CD4-positive, alpha-beta T cell (primary cell): ENCODE results near the gene HDAC9. TPM values are rescaled to one million over a fixed set of nuclear protein-coding genes. Genes with fewer than 3 reads are reported as not detected.

Source experiments
- ATAC-seq: fragments of 200-7000 bp; cut with Tn5 transposase; one replicate; pipeline ENCODE4 v1.10.0; 2022; ENCODE audit warnings: mild to moderate bottlenecking; ENCODE audit not compliant: poor library complexity
- CTCF ChIA-PET: fragments of 350-600 bp; sonication (Branson Sonifier 250); formaldehyde crosslinking; loops from one replicate; lab custom pipeline; 2021; ENCODE audit warnings: antibody characterized with exemption, inconsistent platforms; lab: Charles Lee
- POLR2A ChIA-PET: fragments of 350-600 bp; sonication (Branson Sonifier 250); formaldehyde crosslinking; loops from one replicate; lab custom pipeline; 2021; ENCODE audit warnings: antibody characterized with exemption, inconsistent platforms; lab: Charles Lee
- DNase-seq, 14 experiments: peaks; one replicate each; pipeline ENCODE4 v3.0.0-alpha.2; 2013 to 2020; ENCODE audit warnings: mixed read lengths in 2 of 14
- H3K27ac ChIP-seq, 2 donors: one replicate each; pipeline versions ENCODE4 v1.5.1 to v1.7.0; 2013; ENCODE audit warnings: low read length in 2 of 2, low read depth in 1 of 2, mild to moderate bottlenecking in 1 of 2
- H3K27me3 ChIP-seq, 2 experiments: 1 replicate in 1 of 2; 2 replicates in 1 of 2; pipeline versions ENCODE4 v1.6.1 to v1.7.0; 2013; ENCODE audit warnings: low read length in 2 of 2, control low read depth in 1 of 2, mild to moderate bottlenecking in 1 of 2, moderate library complexity in 1 of 2; ENCODE audit not compliant: insufficient read depth in 2 of 2, control insufficient read depth in 1 of 2
- H3K36me3 ChIP-seq: one replicate; pipeline ENCODE4 v1.6.1; 2013; ENCODE audit warnings: low read length, control low read depth; ENCODE audit not compliant: insufficient read depth
- H3K4me1 ChIP-seq: one replicate; pipeline ENCODE4 v1.6.1; 2013; ENCODE audit warnings: low read length, control low read depth; ENCODE audit not compliant: insufficient read depth
- H3K4me3 ChIP-seq: one replicate; pipeline ENCODE4 v1.5.1; 2013; ENCODE audit warnings: mild to moderate bottlenecking, low read length, moderate library complexity
- H3K9me3 ChIP-seq, 2 experiments: 1 replicate in 1 of 2; 2 replicates in 1 of 2; pipeline versions ENCODE4 v1.6.1 to v1.7.0; 2013; ENCODE audit warnings: low read length in 2 of 2, mild to moderate bottlenecking in 2 of 2, control low read depth in 1 of 2, moderate library complexity in 1 of 2; ENCODE audit not compliant: control insufficient read depth in 1 of 2, insufficient read depth in 1 of 2
- H3K27ac Mint-ChIP-seq: one replicate; pipeline ENCODE4 v1.8.0; 2020; ENCODE audit warnings: mixed read lengths
- H3K27me3 Mint-ChIP-seq: one replicate; pipeline ENCODE4 v1.8.0; 2021; ENCODE audit warnings: mixed read lengths
- H3K36me3 Mint-ChIP-seq: one replicate; pipeline ENCODE4 v1.8.0; 2021; ENCODE audit warnings: low read depth, mixed read lengths
- H3K4me1 Mint-ChIP-seq: one replicate; pipeline ENCODE4 v1.8.0; 2021; ENCODE audit warnings: low read depth, mixed read lengths
- H3K4me3 Mint-ChIP-seq: one replicate; pipeline ENCODE4 v1.8.0; 2020; ENCODE audit warnings: mild to moderate bottlenecking, mixed read lengths
- H3K9me3 Mint-ChIP-seq: one replicate; pipeline ENCODE4 v1.8.0; 2020; ENCODE audit warnings: mixed read lengths
- CTCF ChIP-seq: fragments of 200-600 bp; IDR thresholded peaks from one replicate; pipeline ENCODE4 v1.8.0; 2022; ENCODE audit warnings: antibody characterized with exemption, mild to moderate bottlenecking
- intact Hi-C, 2 experiments: fragments of 100-400 bp; cut with DNase I in 1 of 2; cut with micrococcal nuclease in 1 of 2; formaldehyde crosslinking; loops; one replicate each; pipeline versions ENCODE4 v1.15.1 to v1.9.0; 2023 to 2025; cut with DNase I, micrococcal nuclease
- total RNA-seq, 174 experiments: library from RNA in 2 of 174; stranded (reverse) in 2 of 174; gene quantifications; one replicate each; pipeline ENCODE4 v1.2.3 and lab custom pipeline; 2021 to 2026

The HDAC9 gene
- total RNA-seq, 2 experiments from 2014 or later, result 0.73 to 1.2 TPM

- Mint-ChIP-seq H3K9me3 (no peaks in the 10 kb centered on the region), H3K27ac (no peak overlapping the region), H3K4me1 (no peaks in the 10 kb centered on the region), H3K4me3 (no peak overlapping the region), H3K36me3 (no peaks in the 10 kb centered on the region), H3K27me3 (no peaks in the 10 kb centered on the region)
- Histone ChIP-seq H3K9me3 (no peaks in the 10 kb centered on the region), H3K4me3 (no peak overlapping the region), H3K36me3 (no peaks in the 10 kb centered on the region), H3K27me3 (no peaks in the 10 kb centered on the region), H3K27ac (no peak overlapping the region), H3K4me1 (no peaks in the 10 kb centered on the region)
- CTCF ChIA-PET, result no interaction called here
- no peak for TF ChIP-seq CTCF
- no peak for DNase-seq
- POLR2A ChIA-PET, result no interaction called here
- intact Hi-C loops, result no loop called here
- ATAC-seq, result no peak
Observed at GRCh38 chr7:18679261-18679660, 183.7 kb downstream of the HDAC9 start.

GRCh38 chr7:18680576-18680975, 185.0 kb downstream of the HDAC9 start:
- DNase-seq (no peak), ATAC-seq (no peak)
- Histone ChIP-seq H3K4me3 (no peak overlapping the region), H3K4me1 (no peaks in the 10 kb centered on the region), H3K9me3 (no peaks in the 10 kb centered on the region), H3K36me3 (no peaks in the 10 kb centered on the region), H3K27ac (no peak overlapping the region), H3K27me3 (no peaks in the 10 kb centered on the region)
- intact Hi-C loops, result no loop called here
- H3K4me1 Mint-ChIP-seq, result no peaks in the 10 kb centered on the region
- no peak for TF ChIP-seq CTCF
- no peak overlapping the region for H3K4me3 Mint-ChIP-seq
- CTCF ChIA-PET, result no interaction called here
- no peak overlapping the region for H3K27ac Mint-ChIP-seq
- no peaks in the 10 kb centered on the region for H3K36me3 Mint-ChIP-seq
- no peaks in the 10 kb centered on the region for H3K9me3 Mint-ChIP-seq
- no peaks in the 10 kb centered on the region for H3K27me3 Mint-ChIP-seq
- POLR2A ChIA-PET, result no interaction called here

- H3K36me3 Mint-ChIP-seq, result no peaks in the 10 kb centered on the region
- CTCF ChIA-PET, result interaction anchor here (1.3 kb wide), 1 partner anchor 11 kb away, joined by 6 read pairs; no protein-coding TSS in a partner anchor
- POLR2A ChIA-PET, result no interaction called here
- intact Hi-C loops, result no loop called here
- no peaks in the 10 kb centered on the region for H3K27me3 Mint-ChIP-seq
- no peaks in the 10 kb centered on the region for H3K4me1 ChIP-seq
- no peaks in the 10 kb centered on the region for H3K9me3 ChIP-seq
- no peaks in the 10 kb centered on the region for H3K27me3 ChIP-seq
- no peak overlapping the region for H3K27ac ChIP-seq
- no peaks in the 10 kb centered on the region for H3K4me1 Mint-ChIP-seq
- no peak overlapping the region for H3K4me3 Mint-ChIP-seq
- DNase-seq, result no peak
- H3K9me3 Mint-ChIP-seq, result no peaks in the 10 kb centered on the region
- no peak for TF ChIP-seq CTCF
- no peak for ATAC-seq
- no peak overlapping the region for H3K4me3 ChIP-seq
- H3K36me3 ChIP-seq, result no peaks in the 10 kb centered on the region
- no peak overlapping the region for H3K27ac Mint-ChIP-seq
Observed at GRCh38 chr7:18684916-18685315, 189.4 kb downstream of the HDAC9 start.
